HCT116 (cell line): Measurements from ENCODE around the gene BLCAP. TPM values are rescaled to one million over a fixed set of nuclear protein-coding genes. Genes with fewer than 3 reads are reported as not detected.

Source experiments
- ATAC-seq: fragments of 200-7000 bp; cut with Tn5 transposase; 2 replicates; pipeline ENCODE4 v1.9.1; 2020; ENCODE audit warnings: mild to moderate bottlenecking, moderate library complexity
- BruUV-seq: library from RNA; stranded (reverse); fragments of 400-500 nt; replicated peaks from 2 replicates; lab custom pipeline; 2021; lab: Mats Ljungman, UMichigan
- CTCF ChIA-PET: fragments of 300-600 bp; sonication (Branson Sonifier 250); formaldehyde crosslinking; loops from one replicate; lab custom pipeline; 2021; ENCODE audit warnings: antibody characterized with exemption; lab: Charles Lee
- POLR2A ChIA-PET: fragments of 300-600, 350-600 bp; sonication (Branson Sonifier 250); formaldehyde crosslinking; loops from one replicate; lab custom pipeline; 2021; ENCODE audit warnings: antibody characterized with exemption; lab: Charles Lee
- RAD21 ChIA-PET, 2 experiments: fragments of 300-600 bp; sonication (Branson Sonifier 250); formaldehyde crosslinking; loops; one replicate each; lab custom pipeline; 2023; ENCODE audit warnings: low total read pairs in 2 of 2; ENCODE audit not compliant: uncharacterized antibody in 2 of 2, unreplicated experiment in 2 of 2, low non-redundant PET in 1 of 2; lab: Charles Lee
- DNase-seq: peaks from one replicate; pipeline ENCODE4 v3.0.0-alpha.2; 2010; ENCODE audit warnings: low read depth, low spot score
- H2AFZ ChIP-seq: fragments of 200-600 bp; shearing (Covaris generic), sonication (generic); 2 replicates; pipeline ENCODE4 v1.6.1; 2017; ENCODE audit warnings: low read depth, mixed run types, mixed read lengths, antibody characterized with exemption, low read length; ENCODE audit not compliant: poor library complexity, severe bottlenecking
- H3K27ac ChIP-seq: 2 replicates; pipeline ENCODE4 v1.5.1; 2012; ENCODE audit warnings: low read depth, low read length
- H3K27me3 ChIP-seq: fragments of 200-600 bp; sonication (generic); 2 replicates; pipeline ENCODE4 v1.6.1; 2016; ENCODE audit warnings: mixed run types, low read length, mixed read lengths; ENCODE audit not compliant: insufficient read depth
- H3K36me3 ChIP-seq, 2 experiments: fragments of 200-500 bp in 1 of 2; fragments of 200-600 bp in 1 of 2; sonication (Bioruptor generic) in 1 of 2; sonication (generic) in 1 of 2; 2 replicates each; pipeline versions ENCODE4 v1.5.1 to v1.6.1; 2014 to 2016; ENCODE audit warnings: low read length in 2 of 2, inconsistent platforms in 1 of 2, mixed read lengths in 1 of 2, mixed run types in 1 of 2; ENCODE audit not compliant: insufficient read depth in 2 of 2, control insufficient read depth in 1 of 2
- H3K4me1 ChIP-seq, 2 experiments: fragments of 200-600 bp in 1 of 2; sonication (generic) in 1 of 2; 2 replicates each; pipeline versions ENCODE4 v1.5.1 to v1.6.1; 2012 to 2017; ENCODE audit warnings: low read length in 2 of 2, inconsistent platforms in 1 of 2, mild to moderate bottlenecking in 1 of 2, mixed read lengths in 1 of 2, mixed run types in 1 of 2, moderate library complexity in 1 of 2; ENCODE audit not compliant: insufficient read depth in 2 of 2, control insufficient read depth in 1 of 2
- H3K4me2 ChIP-seq: fragments of 200-600 bp; sonication (generic); 2 replicates; pipeline ENCODE4 v1.6.1; 2017; ENCODE audit warnings: mixed run types, low read length, mixed read lengths
- H3K4me3 ChIP-seq, 2 experiments: fragments of 200-600 bp in 1 of 2; sonication (generic) in 1 of 2; replicated peaks in 1 of 2; 2 replicates each; pipeline ENCODE4 v1.5.1; 2011 to 2016; ENCODE audit warnings: low read length in 2 of 2, control low read depth in 1 of 2, low read depth in 1 of 2, mild to moderate bottlenecking in 1 of 2, mixed read lengths in 1 of 2, mixed run types in 1 of 2
- H3K79me2 ChIP-seq: fragments of 200-600 bp; sonication (generic); 2 replicates; pipeline ENCODE4 v1.6.1; 2017; ENCODE audit warnings: mild to moderate bottlenecking, mixed run types, low read length, moderate library complexity, mixed read lengths; ENCODE audit not compliant: insufficient read depth
- H3K9ac ChIP-seq: fragments of 200-600 bp; sonication (generic); 2 replicates; pipeline ENCODE4 v1.6.1; 2016; ENCODE audit warnings: low read length, mixed read lengths
- H3K9me2 ChIP-seq: fragments of 200-600 bp; sonication (generic), shearing (Covaris generic); 2 replicates; pipeline ENCODE4 v1.6.1; 2017; ENCODE audit warnings: mixed run types, mild to moderate bottlenecking, moderate library complexity; ENCODE audit not compliant: insufficient read depth
- H3K9me3 ChIP-seq, 2 experiments: fragments of 200-500 bp in 1 of 2; fragments of 200-600 bp in 1 of 2; sonication (Bioruptor generic) in 1 of 2; sonication (generic) in 1 of 2; 2 replicates each; pipeline ENCODE4 v1.6.1; 2014 to 2017; ENCODE audit warnings: low read length in 2 of 2, mixed read lengths in 2 of 2, inconsistent platforms in 1 of 2, low read depth in 1 of 2, mild to moderate bottlenecking in 1 of 2, mixed run types in 1 of 2, moderate library complexity in 1 of 2; ENCODE audit not compliant: control insufficient read depth in 1 of 2, insufficient read depth in 1 of 2
- H4K20me1 ChIP-seq: fragments of 200-600 bp; sonication (generic), shearing (Covaris generic); 2 replicates; pipeline ENCODE4 v1.6.1; 2017; ENCODE audit warnings: mixed run types, mild to moderate bottlenecking, moderate library complexity; ENCODE audit not compliant: insufficient read depth
- REST ChIP-seq: IDR thresholded peaks from 2 replicates; pipeline ENCODE4 v1.6.1; 2012; ENCODE audit warnings: low read depth
- SIN3A ChIP-seq: IDR thresholded peaks from 2 replicates; pipeline ENCODE4 v1.6.1; 2012; ENCODE audit warnings: low read depth
- SP1 ChIP-seq: IDR thresholded peaks from 2 replicates; pipeline ENCODE4 v1.6.1; 2012; ENCODE audit warnings: low read depth
- SRF ChIP-seq: IDR thresholded peaks from 2 replicates; pipeline ENCODE4 v1.6.1; 2012; ENCODE audit warnings: low read depth
- TCF7L2 ChIP-seq: IDR thresholded peaks from 2 replicates; pipeline ENCODE4 v1.7.0; 2011; ENCODE audit warnings: borderline replicate concordance, inconsistent platforms; ENCODE audit not compliant: insufficient read depth, insufficient read length; ENCODE audit errors: extremely low read depth
- intact Hi-C: fragments of 100-400 bp; cut with micrococcal nuclease; formaldehyde crosslinking; loops from 2 replicates; pipeline ENCODE4 v1.10.0; 2022
- total RNA-seq: library from RNA; stranded (reverse); gene quantifications from one replicate; pipeline ENCODE4 v1.2.1, GENCODE V29; 2021; ENCODE audit not compliant: unreplicated experiment

Gene BLCAP
- total RNA-seq, 1 experiment from 2014 or later = 27.5 TPM

- no peak for TF ChIP-seq REST
- no peak for TF ChIP-seq SP1
- TF ChIP-seq TCF7L2 = no peak
Measured at GRCh38 chr20:37521061-37521771, 6.5 kb downstream of the BLCAP start, which contains the start of gene NNAT (continued).

- DNase-seq = no peak
- ChIA-PET CTCF (no interaction called here), POLR2A (no interaction called here), RAD21 (no interaction called here)
- H3K4me2 ChIP-seq = no peak overlapping the region
- no peaks in the 10 kb centered on the region for H3K27me3 ChIP-seq
- no peaks in the 10 kb centered on the region; a peak in 2 of 4 replicates for H3K36me3 ChIP-seq
- peaks cover 62% of the 10 kb centered on the region for H3K79me2 ChIP-seq
- peaks cover 13 to 21% of the 10 kb centered on the region in 2 experiments for H3K4me1 ChIP-seq
- no peak for TF ChIP-seq SIN3A
- no peak for TF ChIP-seq SRF
- H3K27ac ChIP-seq = no peak overlapping the region
- ATAC-seq = no peak
- intact Hi-C loops = no loop called here
- H3K9me3 ChIP-seq = no peaks in the 10 kb centered on the region
- no peaks in the 10 kb centered on the region for H4K20me1 ChIP-seq
- no peak overlapping the region for H2AFZ ChIP-seq
- BruUV-seq = no TSS peak
- no peak overlapping the region for H3K9ac ChIP-seq
- H3K4me3 ChIP-seq = no peak overlapping the region
- H3K9me2 ChIP-seq = no peaks in the 10 kb centered on the region
Measured at GRCh38 chr20:37520419-37520955, 7.2 kb downstream of the BLCAP start.
